Middle frontal gyrus (tissue), 1 donor: ENCODE data around the gene ERC1.
"Not testable (repeated sequence)": the region's sequence is repeated elsewhere in the genome, so short reads cannot be mapped to it uniquely, and the experiment has no call there.

Experiments used
- DNase-seq: peaks from one replicate; pipeline ENCODE4 v3.0.0-alpha.2; 2015; ENCODE audit warnings: low spot score; ENCODE audit errors: extremely low spot score

Gene ERC1

DNA sequence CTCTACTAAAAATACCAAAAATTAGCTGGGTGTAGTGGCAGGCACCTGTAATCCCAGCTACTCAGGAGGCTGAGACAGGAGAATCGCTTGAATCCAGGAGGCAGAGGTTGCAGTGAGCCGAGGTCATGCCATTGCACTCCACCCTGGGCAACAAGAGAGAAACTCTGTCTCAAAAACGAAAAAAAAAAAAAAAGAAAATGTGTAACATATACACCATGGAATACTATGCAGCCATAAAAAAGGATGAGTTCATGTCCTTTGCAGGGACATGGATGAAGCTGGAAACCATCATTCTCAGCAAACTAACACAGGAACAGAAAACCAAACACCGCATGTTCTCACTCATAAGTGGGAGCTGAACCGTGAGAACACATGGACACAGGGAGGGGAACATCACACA, 326.0 kb downstream of the ERC1 start:
- DNase-seq, result not testable (repeated sequence)

DNA sequence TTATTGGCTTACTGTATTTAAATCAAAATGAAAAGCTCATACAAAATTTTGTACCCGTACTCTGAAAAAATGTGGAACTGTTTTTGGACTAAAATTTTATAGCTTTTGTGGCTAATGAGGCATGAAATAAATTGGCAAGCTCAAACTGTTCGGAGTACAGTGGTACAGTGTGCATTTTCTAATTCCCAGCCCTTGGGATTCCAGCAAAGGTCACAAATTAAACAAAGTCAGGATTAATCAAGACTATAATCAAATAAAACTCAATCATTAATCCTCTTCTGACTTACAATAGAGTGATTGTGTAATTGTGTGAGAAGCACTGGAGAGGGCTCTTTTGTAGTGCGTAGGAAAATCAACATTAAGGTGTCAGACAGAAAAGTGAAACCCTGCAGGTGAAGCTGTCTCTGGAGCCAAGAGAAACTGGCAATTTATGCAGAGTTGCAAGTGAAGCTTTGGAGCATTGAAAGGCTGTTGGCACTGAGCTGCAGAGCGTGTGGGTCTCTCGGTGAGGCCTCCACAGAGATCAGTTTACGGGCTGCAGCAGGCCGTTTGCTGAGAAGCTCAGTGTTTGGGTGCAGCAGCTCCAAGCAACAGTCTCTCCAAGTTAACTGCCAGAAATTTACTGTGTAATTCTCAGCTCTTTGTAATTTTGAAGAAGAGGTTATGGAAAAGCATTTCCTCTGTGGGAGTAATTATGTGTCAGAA, 327.5 kb downstream of the ERC1 start:
- no peak for DNase-seq

DNA sequence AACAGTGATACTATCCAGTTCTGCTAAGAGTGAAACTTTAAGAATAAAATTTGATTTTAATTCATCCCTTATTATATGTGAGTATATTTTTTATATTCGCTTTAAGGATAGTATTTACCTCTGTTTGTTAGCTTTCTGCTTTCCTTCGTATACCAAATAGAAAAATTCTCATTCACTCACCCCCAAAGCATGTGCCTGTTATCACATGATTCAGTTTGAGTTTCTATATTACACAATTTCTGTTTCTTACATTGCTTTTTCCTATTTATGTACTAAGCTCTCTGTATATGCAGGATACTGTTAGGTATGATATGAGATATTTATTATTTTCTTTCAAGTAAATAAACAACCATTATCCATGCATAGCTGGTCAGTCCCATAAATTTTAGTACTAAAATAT, 328.2 kb downstream of the ERC1 start:
- no peak for DNase-seq

DNA sequence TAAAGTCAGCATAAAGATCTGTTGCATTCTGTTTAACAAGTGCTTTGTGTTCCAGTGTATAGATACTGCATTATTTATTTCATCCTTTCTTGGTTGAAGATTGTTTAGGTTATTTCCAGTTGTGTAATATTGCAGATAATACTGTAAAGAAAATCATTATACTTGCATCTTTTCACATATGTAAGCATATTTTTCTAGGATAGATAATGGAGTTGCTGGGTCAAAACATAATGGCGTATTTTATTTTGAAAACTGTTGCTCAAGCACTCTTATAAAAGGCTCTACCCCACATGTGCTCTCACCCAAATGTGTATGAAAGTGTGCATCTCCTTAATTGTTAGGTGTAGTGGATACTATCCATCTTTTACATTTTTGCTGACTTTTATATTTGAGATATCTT, 329.0 kb downstream of the ERC1 start:
- no peak for DNase-seq

DNA sequence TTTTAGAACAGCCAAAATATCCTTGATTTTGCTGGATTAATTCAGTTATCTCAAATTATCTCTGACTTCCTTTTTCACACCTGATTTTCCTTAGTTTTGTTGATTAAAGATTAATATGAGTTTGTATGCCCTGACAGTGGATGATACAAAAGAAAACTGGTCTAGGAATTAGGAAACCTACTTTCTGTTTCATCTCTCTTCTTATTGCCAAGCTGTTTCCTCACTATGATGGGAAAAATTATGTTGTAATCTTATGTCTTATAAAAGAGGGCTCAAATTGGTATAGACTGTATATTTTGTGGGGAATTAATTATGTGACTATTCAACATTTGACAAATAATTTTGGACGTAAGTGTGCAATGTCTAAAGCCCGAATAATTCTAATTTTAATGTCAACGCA, 331.8 kb downstream of the ERC1 start:
- no peak for DNase-seq

DNA sequence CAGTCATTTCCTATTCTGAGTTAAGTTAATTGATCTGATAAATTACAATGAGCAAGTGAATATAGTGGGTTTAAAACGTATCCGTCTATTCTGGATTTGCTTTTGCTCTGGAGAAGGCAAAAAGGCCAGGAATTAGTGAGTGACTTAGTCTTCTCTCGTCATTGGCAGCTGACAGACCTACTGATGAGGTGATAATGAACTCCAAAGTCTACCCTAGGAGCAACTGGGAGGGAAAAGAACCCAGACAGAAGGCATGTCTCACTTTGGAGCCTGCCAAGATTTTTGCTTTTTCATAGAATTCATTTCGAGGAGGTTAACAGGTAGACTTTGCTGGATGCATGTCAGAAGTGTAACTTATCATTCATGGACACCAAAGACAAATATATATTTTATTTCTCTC, 333.1 kb downstream of the ERC1 start:
- DNase-seq, result no peak

DNA sequence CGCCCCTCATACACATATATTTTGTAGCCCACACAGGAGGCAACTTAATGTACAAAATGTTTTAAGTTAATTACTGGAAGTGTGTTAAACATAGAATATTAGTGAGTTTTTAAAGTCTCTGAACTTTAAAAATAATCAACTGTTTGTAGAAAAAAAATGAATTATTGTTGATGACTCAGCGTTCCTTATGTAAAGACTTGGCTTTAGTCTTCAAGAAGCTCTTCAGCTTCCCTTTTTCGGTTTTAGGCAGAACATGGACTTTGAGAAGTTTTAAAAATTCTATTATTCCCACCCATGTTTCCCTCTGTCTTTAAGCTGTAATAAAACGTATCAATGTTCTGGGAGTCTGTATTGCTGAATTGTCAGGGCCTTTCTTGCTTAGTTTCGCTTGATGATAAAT, 333.9 kb downstream of the ERC1 start:
- DNase-seq, result no peak

DNA sequence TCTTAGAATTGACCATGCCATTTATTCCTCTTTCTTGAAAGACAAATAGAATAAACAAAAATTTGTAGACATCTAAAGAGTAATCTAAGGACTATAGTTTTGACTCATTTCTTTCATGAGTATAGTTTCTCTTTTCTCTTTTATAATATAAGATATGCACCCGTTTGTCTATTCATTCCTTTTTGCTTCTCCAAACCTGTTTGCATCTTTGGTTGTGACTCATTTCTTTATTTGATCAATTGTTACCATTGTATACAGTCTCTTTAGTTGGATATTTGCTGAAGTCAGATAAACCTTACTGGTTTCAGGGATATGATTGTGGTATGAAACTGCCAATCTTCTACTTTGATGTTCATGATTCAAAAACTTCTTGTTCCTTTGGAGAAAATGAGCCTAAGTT, 334.6 kb downstream of the ERC1 start:
- no peak for DNase-seq

DNA sequence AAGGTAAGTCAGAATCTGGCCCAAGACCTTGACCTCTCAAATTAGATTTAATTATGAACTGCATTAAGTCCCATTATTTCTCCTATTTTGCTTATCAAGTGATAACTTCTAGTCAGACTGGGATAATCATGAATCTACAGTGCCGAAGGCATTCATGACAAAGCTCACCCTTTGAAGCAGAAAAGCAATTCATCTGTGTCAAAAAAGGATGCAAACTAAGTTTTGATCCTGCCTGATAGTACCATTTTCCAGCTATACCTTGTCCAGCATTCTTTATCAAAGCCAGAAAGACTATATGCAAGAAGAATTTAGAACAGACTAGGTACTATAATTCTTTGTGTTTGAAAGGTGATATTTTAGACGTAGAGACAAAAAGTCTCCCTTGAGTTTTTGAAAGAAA, 335.2 kb downstream of the ERC1 start:
- no peak for DNase-seq

DNA sequence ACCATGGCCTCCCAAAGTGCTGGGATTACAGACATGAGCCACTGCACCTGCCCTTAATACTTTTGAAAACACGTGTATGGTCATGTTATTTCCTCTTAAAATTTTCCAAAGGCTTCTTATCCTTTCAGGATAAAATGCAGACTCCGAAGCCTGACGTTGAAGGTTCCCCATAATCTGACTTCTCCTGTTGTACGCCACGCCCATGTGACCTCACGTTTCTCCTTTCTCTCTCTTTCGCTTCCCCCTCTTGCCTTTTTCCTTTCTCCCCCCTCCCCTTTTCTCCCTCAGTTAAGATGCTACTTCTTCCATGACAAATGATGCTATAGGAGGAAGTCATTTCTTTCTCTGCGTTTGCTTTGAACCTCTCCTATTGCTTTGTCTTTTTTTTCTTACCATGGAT, 337.4 kb downstream of the ERC1 start:
- DNase-seq, result no peak

DNA sequence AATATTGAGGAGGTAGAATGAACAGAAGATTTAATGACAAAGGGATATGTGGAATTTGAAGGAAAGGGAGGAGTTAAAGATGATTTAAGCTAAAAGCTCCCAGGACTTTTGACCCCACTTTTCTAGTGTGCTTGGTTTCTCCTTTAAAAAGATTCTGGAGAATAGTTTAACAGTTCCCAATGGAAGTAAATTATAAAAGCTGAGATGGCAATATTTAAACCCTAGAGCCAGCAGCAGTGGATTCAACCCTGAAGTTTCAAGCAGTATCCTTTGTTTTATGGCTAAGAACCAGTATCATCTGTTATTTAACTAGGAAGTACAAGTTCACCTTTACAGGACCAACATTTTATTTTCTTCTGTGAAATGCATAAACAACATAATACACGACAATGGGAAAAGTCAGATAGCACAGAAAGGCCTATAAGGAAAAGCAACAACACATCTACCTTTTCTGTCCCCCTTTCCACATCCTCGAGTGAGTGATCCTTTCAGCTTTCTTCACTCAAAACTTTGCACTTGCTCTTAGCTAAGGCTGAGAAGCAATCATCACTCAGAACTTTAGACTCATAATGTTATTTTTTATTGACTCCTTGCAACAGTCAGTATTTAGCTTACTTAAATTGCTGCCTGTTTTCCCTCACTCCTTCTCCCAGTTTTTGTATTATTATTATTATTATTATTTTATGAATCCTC, 338.9 kb downstream of the ERC1 start:
- DNase-seq, result no peak

DNA sequence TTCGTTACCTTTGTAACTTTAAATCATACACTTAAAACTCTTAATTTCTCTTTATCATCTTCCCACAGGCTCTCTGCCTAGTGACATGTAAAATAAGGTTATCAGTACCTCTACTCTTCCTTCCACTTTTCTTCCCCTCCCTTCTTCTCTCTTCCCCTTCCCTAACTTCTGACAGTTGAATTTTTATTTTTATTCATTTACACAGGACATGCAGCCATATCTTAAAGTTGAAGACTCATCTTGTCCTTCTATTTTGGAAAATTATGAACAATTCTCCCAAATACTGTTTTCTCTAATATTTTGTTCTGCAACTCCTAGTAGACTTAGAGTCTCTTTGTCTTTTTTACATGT, 339.4 kb downstream of the ERC1 start:
- DNase-seq, result no peak

DNA sequence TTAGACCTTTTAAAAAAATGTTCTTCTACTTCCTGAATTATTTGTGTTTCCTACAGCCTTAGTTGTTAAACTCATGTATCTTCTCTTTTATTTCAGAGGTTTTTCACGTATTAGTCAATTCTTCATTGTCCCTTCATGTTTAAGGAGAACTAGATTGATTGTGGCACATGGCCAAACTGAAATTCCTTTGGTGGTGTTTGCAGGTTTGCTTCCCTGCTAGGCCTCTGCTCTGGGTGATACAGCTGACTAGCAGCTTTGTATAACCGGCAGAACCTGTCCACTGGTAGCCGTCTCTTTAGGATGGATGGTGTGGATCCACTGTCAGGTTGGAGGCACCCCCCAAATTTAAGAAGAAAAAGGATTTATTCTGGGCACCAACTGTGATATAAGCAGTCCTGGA, 341.3 kb downstream of the ERC1 start:
- no peak for DNase-seq

DNA sequence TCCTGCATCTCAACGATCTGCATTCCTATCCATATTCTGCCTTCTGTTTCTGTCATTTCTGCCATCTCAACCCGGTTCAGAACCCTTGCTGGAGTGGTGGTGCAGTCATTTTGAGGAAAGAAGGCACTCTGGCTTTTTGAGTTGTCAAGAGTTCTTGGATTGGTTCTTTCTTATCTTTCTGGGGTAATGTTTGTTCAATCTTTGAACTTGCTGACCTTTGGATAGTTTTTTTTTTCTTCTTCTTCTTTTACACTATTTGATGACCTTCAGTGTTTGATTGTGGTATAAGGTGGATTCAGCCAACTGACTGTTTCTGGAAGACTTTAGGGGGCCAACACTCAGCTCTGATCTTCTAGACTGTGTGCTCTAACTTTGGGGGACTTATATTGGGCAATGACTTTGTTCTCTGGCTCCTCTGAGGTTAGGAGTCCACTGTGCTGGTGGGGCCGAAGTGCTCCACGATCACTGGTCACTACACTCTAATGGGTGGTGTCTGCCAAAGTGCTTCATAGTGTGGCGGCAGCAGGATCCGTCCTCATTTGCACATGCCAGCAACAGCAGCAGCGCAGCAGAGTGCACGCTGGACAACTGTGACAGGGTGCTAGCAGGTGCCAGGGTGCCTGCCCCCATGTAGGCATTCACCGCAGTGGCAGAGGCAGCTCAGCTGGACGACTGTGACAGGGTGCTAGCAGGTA, 347.6 kb downstream of the ERC1 start:
- no peak for DNase-seq

DNA sequence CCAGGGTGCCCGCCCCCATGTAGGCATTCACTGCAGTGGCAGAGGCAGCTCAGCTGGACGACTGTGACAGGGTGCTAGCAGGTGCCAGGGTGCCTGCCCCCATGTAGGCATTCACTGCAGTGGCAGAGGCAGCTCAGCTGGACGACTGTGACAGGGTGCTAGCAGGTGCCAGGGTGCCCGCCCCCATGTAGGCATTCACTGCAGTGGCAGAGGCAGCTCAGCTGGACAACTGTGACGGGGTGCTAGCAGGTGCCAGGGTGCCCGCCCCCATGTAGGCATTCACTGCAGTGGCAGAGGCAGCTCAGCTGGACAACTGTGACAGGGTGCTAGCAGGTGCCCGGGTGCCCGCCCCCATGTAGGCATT, 348.1 kb downstream of the ERC1 start:
- not testable (repeated sequence) for DNase-seq

DNA sequence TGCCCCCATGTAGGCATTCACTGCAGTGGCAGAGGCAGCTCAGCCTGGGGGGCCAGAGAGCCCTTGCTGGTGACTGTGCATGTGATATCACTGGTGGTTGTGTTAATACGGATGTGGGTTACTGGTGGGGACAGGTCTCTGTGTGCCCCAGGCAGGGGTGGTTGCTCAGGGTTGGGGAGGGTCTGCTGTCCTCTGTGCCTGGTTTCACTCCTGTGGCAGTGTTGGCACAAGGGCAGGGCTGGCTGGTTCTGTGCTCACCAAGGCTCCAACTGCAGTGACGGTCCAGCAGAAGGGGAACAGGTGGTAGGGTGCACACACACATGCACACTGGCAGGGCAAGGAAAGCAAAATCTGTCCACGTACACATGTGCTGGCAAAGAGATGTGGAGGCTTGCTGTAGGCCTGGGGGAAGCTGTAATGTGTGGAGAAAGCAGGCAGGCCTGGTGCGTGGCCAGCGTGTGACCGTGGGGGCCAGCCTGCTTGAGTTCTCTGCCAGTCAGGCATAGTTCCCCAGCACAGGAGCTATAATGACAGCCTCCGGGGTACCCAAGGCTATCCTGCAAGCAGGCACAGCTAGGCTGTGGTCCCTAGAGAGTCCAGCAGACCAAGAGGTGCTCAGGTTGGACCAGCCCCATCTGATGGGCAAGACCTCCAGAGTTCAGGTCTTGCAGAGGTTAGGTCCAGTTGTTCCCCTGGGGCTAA, 348.7 kb downstream of the ERC1 start:
- no peak for DNase-seq

DNA sequence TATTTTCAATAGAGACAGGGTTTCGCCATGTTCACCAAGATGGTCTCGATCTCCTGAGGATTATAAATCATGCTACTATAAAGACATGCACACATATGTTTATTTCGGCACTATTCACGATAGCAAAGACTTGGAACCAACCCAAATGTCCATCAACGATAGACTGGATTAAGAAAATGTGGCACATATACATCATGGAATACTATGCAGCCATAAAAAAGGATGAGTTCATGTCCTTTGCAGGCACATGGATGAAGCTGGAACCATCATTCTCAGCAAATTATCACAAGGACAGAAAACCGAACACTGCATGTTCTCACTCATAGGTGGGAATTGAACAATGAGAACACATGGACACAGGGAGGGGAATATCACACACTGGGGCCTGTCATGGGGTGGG, 350.2 kb downstream of the ERC1 start:
- DNase-seq, result not testable (repeated sequence)

DNA sequence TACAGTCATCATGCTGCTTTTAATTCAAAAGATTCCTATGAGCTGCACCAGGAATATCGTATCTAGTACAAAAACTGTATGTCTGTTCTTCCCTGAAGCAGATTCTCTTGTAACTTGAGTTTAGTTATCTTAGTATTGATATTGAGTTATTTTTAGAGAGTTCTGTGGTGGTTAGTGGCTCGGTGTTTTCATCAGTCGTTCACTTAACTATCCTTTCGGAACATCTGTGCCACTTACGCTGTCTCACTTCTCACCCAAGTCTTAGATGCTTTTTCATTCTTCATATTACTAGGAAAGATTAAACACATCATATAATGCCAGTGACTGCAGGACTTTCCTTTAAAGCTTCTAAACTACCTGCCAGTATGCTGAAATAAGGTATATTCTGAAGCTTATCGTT, 352.4 kb downstream of the ERC1 start:
- no peak for DNase-seq

DNA sequence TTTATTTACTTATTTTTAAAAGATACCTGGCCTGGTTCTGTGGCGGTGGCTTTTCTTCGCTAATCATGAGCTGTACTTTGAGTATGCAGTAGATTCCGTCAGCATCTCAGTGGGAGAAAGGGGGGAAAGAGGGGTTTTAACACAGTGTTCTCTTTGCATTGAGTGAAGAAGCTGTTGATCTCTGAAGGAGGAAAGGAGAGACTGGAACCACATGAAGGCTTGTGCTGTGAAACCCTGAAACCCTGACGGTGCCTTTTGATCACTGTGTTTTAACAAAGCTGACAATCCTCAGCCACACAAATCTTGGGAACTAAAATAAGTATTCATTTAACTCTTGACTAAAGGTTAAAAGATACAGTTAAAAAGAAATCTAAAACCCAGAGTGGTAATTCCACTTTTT, 353.2 kb downstream of the ERC1 start:
- DNase-seq, result no peak

DNA sequence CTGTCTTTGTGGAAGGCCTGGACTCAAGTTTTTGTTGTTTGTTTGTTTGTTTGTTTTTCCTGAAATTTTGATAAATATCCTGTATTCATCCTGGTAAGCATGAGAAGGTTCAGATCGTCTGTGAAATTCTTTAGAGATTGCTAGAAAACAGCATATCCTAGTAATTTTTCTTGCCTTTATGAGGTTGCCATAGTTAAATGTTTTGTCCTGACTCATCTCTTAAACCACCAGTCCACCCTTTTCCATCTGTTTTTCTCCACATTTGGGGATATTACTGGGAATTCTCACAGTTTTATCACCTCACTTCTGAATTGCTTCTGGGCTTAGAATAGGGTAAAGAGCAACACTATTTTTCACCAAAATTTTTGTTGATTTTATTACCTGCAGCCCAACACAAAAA, 355.1 kb downstream of the ERC1 start:
- no peak for DNase-seq

DNA sequence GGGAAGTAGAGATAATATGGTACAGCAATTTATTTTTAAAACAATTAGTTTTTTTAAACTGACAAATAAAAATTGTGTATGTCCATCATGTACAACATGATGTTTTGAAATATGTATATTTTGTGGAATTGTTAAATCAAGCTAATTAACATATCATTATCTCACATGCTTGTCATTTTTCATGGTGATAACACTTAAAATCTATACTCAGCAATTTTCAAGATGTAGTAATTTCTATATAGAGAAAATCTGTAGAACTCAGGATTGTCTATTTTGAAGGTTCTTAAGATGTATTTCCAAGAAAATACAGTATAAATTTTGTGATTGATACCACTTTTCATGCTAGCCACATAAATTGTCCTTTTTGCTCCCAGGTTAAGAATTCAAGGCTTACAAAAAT, 356.3 kb downstream of the ERC1 start:
- no peak for DNase-seq

DNA sequence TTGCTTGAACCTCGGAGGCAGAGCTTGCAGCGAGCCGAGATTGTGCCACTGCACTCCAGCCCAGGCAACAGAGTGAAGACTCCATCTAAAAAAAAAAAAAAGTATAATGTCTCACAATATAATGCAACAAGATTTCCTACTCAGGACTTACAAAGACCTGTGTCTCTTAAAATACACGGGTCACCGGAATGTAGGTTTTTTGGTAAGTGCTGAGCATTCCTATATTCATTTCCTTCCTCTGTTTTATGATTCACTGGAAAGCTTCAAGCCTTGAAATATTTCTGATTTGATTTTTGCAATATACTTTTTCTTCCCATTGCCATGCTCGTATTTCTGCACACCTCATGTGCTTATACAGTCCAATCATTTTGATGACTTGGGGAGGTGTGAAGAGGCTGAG, 357.6 kb downstream of the ERC1 start:
- no peak for DNase-seq
